ENCODE results near the gene MYLK4.

DNA sequence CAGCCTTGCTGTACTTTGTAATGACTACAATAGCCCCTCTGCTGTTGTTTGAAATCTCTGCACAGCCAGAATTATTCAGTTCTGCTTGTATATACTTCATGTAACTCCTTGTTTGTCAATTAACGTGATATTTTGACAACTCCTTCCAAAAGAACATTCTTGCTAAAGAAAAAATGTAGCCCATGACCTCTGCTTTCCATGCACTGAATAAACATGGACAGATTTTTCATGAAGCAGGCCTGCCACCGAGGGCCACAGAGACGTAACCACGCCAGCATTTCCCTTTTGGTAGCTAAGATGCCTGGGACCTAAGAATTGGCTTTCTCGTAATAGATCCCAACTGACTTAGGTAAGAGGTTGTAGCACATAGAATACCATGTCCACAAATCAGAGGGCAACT, 135.9 kb downstream of the MYLK4 start:
- no peak for TF ChIP-seq CTCF (IDR thresholded peaks at IDR 0.05 in 4 of 5, conservative IDR thresholded peaks at IDR 0.05 in 1 of 5)
- no peak for TF ChIP-seq POLR2A (IDR thresholded peaks at IDR 0.05)

Data from gastrocnemius medialis (tissue), 4 donors.